ENCODE results near the gene FBXL7.

Gene FBXL7

GRCh38 chr5:15502208-15502607 lies 2.2 kb downstream of the FBXL7 start:
- no peak for DNase-seq

GRCh38 chr5:15506146-15506545 lies 6.2 kb downstream of the FBXL7 start:
- no peak for DNase-seq

DNA sequence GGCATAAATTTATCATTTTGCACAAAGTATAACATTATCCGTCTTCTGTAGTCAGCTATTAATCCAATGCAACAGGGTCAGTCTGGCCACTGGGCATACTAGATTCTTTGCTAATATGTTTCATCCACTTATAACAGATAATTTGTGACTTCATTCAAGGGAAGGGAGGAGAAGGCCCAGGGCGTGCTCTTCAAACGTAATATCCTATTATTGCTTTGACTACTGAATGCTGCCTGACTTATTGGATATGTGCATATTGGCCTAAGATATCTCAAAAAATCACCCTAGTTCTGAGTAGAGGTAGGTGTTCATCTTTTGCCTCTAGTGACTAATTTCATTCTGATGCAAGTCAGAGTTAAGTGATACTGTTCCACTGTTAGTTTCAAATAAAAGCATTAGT lies 6.9 kb downstream of the FBXL7 start:
- DNase-seq, result no peak

- no peak for DNase-seq
These were observed 10.1 kb downstream of the FBXL7 start for GRCh38 chr5:15510092-15510491.

DNA sequence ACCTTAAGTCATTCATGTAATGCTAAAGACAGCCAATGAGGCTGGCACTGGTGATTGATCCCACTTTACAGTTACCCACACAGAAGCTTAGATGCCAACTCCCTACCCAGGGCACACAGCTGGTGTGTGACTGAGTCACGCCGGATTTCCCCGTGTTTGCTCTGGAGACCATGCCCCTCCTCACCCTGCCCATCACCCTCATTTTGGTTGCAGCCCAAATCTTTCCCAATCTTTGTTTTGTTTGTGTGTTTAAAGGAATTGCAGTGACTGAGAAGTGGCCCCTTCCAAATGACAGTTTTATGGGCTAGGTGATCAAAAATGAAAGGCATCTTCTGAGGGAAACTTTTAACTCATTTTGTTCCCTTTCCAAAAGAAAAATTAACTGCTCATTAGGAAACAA lies 10.9 kb downstream of the FBXL7 start:
- DNase-seq, result no peak

DNA sequence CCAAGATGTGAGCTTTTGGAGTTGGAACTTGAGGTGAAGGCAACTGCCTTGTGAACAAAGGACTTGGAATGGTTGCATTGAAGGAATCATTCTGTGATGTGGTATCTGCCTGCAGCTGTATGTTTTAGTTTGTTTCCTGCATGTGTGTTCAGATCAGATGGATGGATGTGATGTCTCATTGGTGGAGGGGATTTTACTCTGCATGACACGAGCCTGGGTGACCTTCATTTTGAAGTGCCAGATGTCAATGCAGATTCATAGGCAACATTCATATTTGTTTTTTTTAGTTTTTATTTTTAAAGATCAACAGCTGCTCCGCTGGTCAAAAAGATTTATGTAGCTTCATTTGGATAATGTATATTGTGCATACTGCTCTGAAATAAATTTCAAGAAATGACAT lies 13.5 kb downstream of the FBXL7 start:
- no peak for DNase-seq

DNA sequence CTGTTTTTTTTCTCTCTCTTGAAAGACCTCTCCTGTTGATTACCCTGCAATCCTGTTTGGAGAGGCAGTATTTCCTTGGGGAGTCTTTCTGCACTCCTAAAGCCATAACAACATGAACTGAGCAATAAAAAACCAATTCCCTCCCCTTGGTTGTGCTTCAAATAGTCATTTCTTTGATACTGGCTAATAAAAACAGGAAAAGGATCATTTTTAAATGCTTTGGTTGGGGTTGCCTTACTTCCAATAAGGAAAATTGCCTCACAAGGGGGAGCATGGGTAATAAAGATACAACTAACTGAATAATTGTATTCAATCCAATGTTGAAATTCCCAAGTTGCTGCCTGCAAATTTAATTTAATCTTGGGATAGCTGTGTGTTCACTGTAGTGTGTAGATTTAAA lies 13.9 kb downstream of the FBXL7 start:
- DNase-seq, result no peak

- DNase-seq, result no peak
These were observed 15.2 kb downstream of the FBXL7 start for GRCh38 chr5:15515229-15515628.

GRCh38 chr5:15516486-15516885 lies 16.5 kb downstream of the FBXL7 start:
- no peak for DNase-seq

DNA sequence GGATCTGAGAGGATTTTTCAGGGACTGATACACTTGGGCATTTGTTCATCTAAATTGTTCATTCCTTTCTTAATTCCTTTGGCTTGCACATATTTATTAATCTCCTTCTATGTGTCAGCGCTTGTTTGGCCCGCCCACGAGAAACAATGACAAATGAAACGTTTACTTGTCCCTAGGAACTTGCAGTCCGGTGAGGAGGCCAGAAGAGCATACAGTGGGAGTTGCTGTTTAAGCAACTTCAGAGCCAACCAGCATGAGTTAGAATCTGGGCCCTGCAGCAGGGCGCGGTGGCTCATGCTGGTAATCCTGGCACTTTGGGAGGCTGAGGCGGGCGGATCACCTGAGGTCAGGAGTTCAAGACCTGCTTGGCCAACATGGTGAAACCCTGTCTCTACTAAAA lies 18.8 kb downstream of the FBXL7 start:
- no peak for DNase-seq

DNA sequence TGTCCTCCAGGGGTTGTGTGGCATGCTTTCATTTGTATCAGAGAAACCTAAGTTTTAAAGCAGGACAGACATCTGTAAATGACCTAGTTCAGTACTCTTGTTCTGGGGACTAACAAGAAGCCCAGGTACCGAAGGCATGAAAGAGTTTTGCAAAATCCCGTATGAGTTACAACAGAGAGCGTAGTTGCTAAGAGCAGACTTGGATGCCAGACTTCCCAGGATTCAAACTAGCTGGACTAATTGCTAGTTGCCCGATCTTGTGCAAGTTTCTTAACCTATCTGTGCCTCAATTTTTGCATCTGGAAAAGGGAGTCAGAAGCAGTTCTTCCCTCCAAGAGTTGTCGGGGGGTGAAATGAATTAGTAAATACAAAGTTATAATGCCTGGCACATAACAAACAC lies 20.9 kb downstream of the FBXL7 start:
- DNase-seq, result no peak

- DNase-seq, result no peak
These were observed 21.6 kb downstream of the FBXL7 start for GRCh38 chr5:15521381-15522186.

DNA sequence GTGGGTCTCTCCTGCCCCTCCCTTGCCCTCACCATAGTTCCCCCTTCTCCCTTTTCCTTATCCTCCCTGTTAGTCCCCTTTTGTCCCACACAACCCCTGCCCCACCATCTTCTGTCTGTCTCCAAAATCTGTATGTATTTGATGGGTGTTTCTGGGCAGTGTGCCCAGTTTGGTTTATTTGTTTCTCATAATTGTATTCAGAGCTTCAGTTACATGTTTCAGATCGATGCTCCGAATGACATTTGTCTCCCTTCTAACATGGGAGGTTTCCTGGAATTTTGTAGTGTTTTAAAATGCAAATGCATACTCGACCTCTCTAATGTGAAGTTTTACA lies 22.2 kb downstream of the FBXL7 start:
- DNase-seq, result no peak

DNA sequence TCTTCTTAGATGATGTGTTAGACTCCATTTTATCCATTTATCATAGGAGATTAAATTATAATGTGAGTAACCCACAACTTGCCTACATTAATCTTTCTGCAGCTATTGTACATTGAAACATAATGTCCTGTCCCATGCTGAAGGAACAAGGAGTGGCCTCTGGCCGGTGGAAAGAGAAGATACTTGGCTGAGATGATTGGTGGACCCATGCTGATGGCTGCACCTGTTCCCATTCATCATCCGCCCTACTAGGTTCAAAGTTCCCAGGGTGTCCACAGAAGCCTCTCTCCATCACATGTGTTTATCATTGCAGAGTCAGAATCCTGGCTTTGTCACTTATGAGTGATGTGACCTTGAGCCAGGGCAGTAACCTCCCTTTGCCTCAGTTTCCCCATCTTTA lies 24.7 kb downstream of the FBXL7 start:
- DNase-seq, result no peak

DNA sequence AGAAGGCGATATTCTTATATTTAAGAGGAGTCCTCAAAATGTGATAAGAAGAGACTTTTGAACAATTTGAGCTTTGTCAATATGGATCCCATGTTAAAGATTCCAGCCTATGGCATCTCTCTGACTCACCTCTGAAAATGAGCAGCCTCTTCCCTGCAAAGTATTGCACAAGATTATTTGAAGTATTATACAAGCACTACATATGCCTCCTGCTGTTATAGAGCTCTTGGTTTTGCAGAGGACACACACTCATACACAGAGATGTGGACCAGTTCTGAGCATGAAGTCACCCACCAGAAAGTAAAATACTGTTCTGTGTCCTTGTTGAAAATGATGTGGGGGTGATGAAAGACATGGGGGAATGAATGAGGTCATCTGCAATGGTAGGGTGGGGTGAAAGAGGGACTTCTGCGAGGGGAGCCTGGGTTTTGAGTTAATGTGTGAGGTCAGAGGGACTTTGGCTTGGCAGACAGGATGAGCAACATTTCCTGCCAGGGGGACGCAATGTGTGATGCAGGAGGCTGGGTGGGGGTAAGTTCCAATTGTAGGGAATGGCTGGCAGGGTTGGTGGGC lies 25.8 kb downstream of the FBXL7 start:
- no peak for DNase-seq

DNA sequence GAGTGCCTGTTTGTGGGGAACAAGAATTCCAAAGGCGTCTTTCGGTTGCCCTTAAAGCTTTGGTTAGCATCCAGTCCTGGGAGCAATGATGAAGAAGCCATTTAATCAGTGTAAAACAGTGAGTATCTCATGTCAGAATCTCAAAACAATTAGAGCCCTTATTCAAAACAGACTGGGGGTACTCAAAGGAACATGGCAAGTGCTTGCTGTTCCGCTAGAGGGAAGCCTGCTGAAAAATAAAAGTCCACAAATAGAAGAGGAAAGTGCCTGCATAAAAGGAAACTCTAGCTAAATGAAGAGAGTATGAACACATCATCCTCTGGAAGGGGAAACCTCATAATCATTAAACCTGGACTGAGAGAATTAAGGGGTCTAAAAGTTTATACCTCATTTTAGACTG lies 26.4 kb downstream of the FBXL7 start:
- no peak for DNase-seq

DNA sequence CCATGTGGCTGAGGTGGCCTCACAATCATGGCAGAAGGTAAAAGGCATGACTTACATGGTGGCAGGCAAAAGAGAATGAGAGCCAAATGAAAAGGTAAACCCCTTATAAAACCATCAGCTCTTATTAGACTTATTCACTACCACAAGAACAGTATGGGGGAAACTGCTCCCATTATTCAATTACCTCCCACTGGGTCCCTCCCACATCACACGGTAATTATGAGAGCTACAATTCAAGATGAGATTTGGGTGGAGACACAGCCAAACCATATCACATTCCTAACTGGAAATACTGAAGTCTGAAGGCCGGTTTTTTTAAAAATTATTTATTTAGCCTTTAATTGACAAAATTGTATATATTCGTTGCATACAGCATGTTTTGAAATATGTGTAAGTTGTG lies 28.5 kb downstream of the FBXL7 start:
- no peak for DNase-seq

- no peak for DNase-seq
These were observed 29.0 kb downstream of the FBXL7 start for GRCh38 chr5:15529013-15529412.

DNA sequence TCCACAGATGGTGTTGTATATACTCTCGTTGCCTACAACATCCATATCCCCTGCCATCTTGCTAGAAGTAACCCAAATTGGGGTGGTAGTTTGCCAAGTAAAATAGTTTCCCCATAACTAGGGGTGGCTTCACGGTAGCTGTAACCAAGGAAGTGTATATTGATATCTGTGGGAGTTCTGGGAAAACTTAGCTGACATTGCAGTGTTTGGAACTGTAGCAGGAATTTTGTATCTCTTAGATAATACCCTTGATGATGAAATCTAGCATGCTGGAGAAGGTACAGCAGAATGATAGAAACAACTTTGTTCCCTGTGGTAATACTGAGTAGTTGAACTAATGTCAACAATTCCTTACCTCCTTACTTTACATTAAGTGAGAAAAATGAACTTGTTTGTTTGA lies 29.8 kb downstream of the FBXL7 start:
- DNase-seq, result no peak

DNA sequence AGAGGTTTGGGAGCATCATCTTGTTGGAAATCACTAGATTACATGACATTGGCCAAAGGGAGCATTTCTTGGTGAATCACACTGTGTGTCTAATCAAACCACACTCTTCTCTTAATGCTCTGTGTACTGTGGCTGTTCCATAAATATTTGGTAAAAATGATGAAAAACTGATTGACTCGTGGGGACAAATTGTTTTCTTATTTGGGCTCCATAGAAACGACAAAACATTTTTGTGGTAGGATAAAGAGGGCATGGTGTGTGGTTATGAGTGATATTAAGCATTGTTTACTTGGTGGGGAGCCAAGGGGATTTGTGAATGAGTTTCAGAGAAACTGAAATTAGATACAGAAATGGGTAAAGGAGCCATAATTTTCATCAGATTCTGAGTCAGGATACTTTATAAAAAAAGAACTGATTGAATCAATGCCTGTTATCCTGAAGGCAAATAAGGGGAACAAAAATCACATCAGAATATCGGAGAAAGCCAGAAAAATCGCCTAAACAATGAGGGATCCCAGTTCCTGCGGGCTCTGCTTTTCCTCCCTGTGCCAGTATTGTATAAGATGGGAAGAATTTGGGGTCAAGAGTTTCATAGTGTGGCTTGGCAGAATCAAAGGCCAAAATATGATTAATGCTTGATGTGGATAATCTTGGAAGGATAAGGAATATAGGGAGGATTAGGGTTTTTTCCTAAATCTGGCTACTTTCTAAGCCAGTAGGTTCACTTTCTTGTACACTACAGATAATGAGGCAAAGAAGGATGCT lies 33.3 kb downstream of the FBXL7 start:
- no peak for DNase-seq

DNA sequence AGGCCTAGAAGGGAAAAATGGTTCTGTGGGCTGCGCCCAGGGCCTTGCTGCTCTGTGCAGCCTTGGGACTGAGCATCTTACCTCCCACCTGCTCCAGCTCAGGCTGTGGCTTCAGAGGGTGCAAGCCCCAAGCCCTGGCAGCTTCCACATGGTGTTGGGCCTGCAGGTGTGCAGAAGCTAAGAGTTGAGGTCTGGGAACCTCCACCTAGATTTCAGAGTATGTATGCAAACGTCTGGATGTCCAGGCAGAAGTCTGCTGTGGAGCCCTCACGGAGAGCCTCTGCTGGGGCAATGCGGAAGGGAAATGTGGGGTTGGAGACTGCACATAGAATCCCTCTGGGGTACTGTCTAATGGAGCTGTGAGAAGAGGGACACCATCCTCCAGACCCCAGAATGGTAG lies 36.0 kb downstream of the FBXL7 start:
- no peak for DNase-seq

DNA sequence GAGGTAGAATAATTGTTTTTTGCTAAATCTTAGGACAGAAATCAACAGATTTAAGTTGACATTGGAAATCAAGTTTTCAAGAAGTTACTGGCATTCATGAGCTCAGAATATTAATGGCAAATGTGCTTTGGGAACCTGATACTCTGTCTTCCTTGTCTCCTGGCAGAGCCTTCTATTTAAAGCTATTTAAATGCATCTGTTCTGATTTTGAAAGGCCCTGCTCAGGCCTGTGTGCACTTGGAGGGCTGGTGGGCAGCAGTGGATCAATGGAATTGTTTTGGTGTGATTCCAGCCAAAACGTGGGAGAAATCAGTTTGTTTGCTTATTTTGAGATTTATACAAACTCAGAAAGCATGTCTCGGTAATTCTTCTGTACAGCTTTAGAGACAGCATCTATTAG lies 38.5 kb downstream of the FBXL7 start:
- no peak for DNase-seq

DNA sequence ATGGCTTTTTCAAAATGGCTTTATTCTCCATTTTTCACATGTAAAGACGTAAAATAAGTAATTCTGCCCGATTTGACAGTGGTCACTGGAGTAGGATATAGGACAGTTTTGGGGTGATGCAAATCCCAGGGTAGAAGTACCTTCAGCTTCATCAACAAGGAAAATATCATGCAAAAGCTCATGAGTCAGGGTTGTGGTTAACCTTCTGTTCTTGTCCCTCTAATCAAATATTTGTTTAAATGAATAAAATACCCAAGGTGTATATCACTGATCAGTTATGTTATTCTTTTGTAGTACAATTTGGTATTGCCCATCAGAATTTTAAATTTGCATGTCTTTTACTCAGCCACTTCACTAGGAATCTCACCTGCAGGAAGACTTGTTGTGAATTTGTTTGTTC lies 40.0 kb downstream of the FBXL7 start:
- no peak for DNase-seq

DNA sequence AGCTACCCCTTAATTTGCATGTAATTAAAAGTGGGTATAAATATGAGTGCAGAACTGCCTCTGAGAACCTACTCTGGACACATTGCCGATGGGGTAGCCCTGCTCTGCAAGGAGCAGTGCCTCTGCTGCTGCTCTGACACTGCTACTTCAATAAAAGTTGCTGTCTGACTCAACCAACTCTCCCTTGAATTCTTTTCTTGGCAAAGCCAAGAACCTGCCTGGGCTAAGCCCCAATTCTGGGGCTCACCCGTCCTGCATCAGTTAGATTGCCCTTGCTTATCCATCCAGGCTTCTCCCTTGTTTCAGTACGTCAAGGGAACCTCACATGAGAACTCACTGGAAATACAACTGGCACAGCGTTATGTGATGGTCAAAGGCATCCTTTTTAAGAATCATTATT lies 44.1 kb downstream of the FBXL7 start:
- DNase-seq, result no peak

Data from T-helper 2 cell (primary cell).